Kidney (tissue), 14 donors: Measurements from ENCODE around the gene CHEK2. TPM values are rescaled to one million over a fixed set of nuclear protein-coding genes. Genes with fewer than 3 reads are reported as not detected.

Experiments used
- DNase-seq, 5 donors: peaks; one replicate each; pipeline ENCODE4 v3.0.0-alpha.2; 2013 to 2020
- FAIRE-seq: peaks from 2 replicates; lab custom pipeline; 2012; peaks lifted over from hg19 to GRCh38; lab: Jason Lieb, UNC
- H3K27ac ChIP-seq, 2 donors: one replicate each; pipeline ENCODE4 v1.7.0; 2013; ENCODE audit warnings: low read depth in 2 of 2, low read length in 2 of 2, inconsistent platforms in 1 of 2
- H3K27me3 ChIP-seq: one replicate; pipeline ENCODE4 v1.7.1; 2013; ENCODE audit warnings: low read length, inconsistent platforms; ENCODE audit not compliant: control insufficient read depth, insufficient read depth
- H3K36me3 ChIP-seq, 3 donors: one replicate each; pipeline versions ENCODE4 v1.7.0 to v1.7.1; 2013; ENCODE audit warnings: low read length in 3 of 3, control low read depth in 1 of 3, inconsistent platforms in 1 of 3; ENCODE audit not compliant: insufficient read depth in 3 of 3, control insufficient read depth in 2 of 3
- H3K4me1 ChIP-seq, 3 donors: one replicate each; pipeline versions ENCODE4 v1.7.0 to v1.7.1; 2013; ENCODE audit warnings: low read length in 3 of 3, inconsistent platforms in 1 of 3, low read depth in 1 of 3; ENCODE audit not compliant: control insufficient read depth in 2 of 3, insufficient read depth in 2 of 3
- H3K4me3 ChIP-seq, 3 donors: one replicate each; pipeline versions ENCODE4 v1.7.0 to v1.8.1; 2013; ENCODE audit warnings: low read length in 3 of 3, control low read depth in 1 of 3, inconsistent platforms in 1 of 3
- H3K9ac ChIP-seq, 3 donors: one replicate each; pipeline versions ENCODE4 v1.7.0 to v1.7.1; 2013; ENCODE audit warnings: low read length in 3 of 3, control low read depth in 1 of 3, inconsistent platforms in 1 of 3
- H3K9me3 ChIP-seq, 3 donors: one replicate each; pipeline versions ENCODE4 v1.7.0 to v1.7.1; 2013; ENCODE audit warnings: low read length in 3 of 3, control low read depth in 1 of 3, inconsistent platforms in 1 of 3; ENCODE audit not compliant: control insufficient read depth in 2 of 3, insufficient read depth in 1 of 3
- CTCF ChIP-seq: IDR thresholded peaks from 3 replicates; pipeline ENCODE4 v1.5.1; 2012; ENCODE audit warnings: mild to moderate bottlenecking, moderate library complexity, borderline replicate concordance; ENCODE audit not compliant: insufficient read depth; ENCODE audit errors: extremely low read depth
- intact Hi-C: fragments of 100-400 bp; cut with DNase I; formaldehyde crosslinking; loops from one replicate; pipeline ENCODE4 v1.11.1; 2022
- polyA plus RNA-seq: library from polyadenylated mRNA; stranded (reverse); fragments of 350-450 nt; fragmentation: Illumina TruSeq; extraction: RNeasy Lipid Tissue Mini Kit (QIAGEN cat#74804); gene quantifications from one replicate; pipeline ENCODE4 v1.2.3, GENCODE V29; 2014; ENCODE audit warnings: low read depth, low replicate concordance; ENCODE audit not compliant: insufficient read depth
- total RNA-seq: library from RNA; stranded (reverse); fragmentation: NEBNext Ultra II Directional; extraction: Animal tissue kit (Norgen Biotek cat#: 25700); gene quantifications from one replicate; pipeline ENCODE4 v1.2.1, GENCODE V29; 2021
- donor health status: control.
- donor health status: control.
- donor health status: control.
- donor health status: control.
- donor health status: control.
- donor health status: DM: yes; HTN: yes; CAD: no.
- donor health status: Normal renal cell carcinoma (clear cell type).

CHEK2 gene
- total and polyA plus RNA-seq, 2 donors from 2014 or later = 4.6 to 10.1 TPM

- TF ChIP-seq CTCF = no peak
- H3K36me3 ChIP-seq = no peaks in the 10 kb centered on the region
- no peaks in the 10 kb centered on the region for H3K4me1 ChIP-seq
- no peak overlapping the region for H3K4me3 ChIP-seq
- FAIRE-seq (no peak), DNase-seq (no peak)
- no peak overlapping the region for H3K27ac ChIP-seq
- no peaks in the 10 kb centered on the region for H3K27me3 ChIP-seq
- H3K9ac ChIP-seq = no peak overlapping the region
- H3K9me3 ChIP-seq = no peaks in the 10 kb centered on the region
- intact Hi-C loops = no loop called here
Measured at GRCh38 chr22:28734393-28734792, 7.2 kb downstream of the CHEK2 start.

- Histone ChIP-seq H3K27me3 (no peaks in the 10 kb centered on the region), H3K9ac (no peak overlapping the region), H3K4me1 (no peaks in the 10 kb centered on the region), H3K36me3 (no peaks in the 10 kb centered on the region), H3K27ac (no peak overlapping the region), H3K9me3 (no peaks in the 10 kb centered on the region), H3K4me3 (no peak overlapping the region)
- intact Hi-C loops = no loop called here
- FAIRE-seq (no peak), DNase-seq (no peak)
- no peak for TF ChIP-seq CTCF
Measured at GRCh38 chr22:28730179-28730578, 11.4 kb downstream of the CHEK2 start.

DNA sequence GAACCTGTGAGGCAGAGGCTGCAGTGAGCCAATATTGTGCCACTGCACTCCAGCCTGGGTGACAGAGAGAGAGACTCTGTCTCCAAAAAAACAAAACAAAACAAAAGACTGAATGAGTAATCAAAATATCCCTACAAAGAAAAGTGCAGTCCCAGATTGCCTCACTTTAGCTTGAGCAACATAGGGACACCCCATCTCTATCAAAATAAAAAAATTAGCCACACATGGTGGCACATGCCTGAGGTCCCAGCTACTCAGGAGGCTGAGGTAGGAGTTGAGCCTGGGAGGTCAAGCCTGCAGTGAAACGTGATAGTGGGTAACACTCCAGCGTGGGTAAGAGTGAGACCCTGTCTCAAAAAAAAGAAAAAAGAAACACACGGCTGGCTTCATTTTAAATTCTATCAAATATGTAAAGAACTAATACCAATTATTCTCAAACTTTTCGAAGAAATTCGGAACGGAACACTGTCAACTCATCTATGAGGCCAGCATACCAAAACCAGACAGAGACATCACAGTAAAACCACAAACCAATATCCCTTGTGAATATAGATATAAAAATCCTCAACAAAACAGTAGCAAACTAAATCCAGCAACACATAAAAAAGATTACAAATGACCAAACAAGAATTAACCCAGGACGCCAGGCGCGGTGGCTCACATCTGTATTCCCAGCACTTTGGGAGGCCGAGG is 12.9 kb downstream of the CHEK2 start:
- Histone ChIP-seq H3K4me1 (no peaks in the 10 kb centered on the region), H3K9me3 (no peaks in the 10 kb centered on the region), H3K36me3 (no peaks in the 10 kb centered on the region), H3K4me3 (no peak overlapping the region), H3K27me3 (no peaks in the 10 kb centered on the region), H3K27ac (no peak overlapping the region), H3K9ac (no peak overlapping the region)
- FAIRE-seq (no peak), DNase-seq (no peak)
- intact Hi-C loops = no loop called here
- TF ChIP-seq CTCF = no peak

GRCh38 chr22:28728002-28728401 is 13.6 kb downstream of the CHEK2 start:
- no peak for DNase-seq
- no peak for TF ChIP-seq CTCF
- FAIRE-seq = no peak
- no peaks in the 10 kb centered on the region for H3K4me1 ChIP-seq
- intact Hi-C loops = no loop called here
- no peaks in the 10 kb centered on the region for H3K36me3 ChIP-seq
- H3K27me3 ChIP-seq = no peaks in the 10 kb centered on the region
- H3K27ac ChIP-seq = no peak overlapping the region
- no peaks in the 10 kb centered on the region for H3K9me3 ChIP-seq
- H3K9ac ChIP-seq = no peak overlapping the region
- no peak overlapping the region for H3K4me3 ChIP-seq
